ENCODE data around the gene STARD13.

STARD13 gene

DNA sequence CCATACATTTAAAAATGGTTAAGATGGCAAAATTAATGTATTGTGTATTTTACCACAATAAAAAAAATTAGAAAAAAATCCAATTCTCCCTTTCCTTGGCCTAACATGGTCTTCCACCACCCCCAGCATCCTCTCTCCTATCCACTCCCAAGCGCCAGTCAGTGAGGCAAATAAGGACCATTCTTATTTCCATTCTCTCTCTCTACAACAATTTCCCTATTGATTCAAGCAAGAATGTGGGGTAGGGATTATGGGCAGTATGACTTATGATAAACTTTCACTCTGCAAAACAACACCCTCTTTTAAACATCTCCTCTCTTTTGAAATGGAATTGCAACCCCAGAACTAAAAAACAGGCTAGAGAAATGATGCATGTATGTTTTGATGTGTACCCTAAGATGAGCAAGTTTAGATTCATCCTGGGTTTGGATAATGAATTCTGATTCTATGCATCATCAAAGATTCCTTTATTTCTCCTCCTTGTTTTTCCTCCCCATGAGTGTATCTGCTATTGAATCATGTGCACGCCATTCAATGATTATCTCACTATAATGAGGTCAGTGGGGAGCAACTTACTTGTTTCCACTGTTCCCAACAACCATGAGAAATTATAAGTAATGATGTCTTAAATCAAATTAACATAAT, 3.5 kb downstream of the STARD13 start:
- TF ChIP-seq, protein P1, sequence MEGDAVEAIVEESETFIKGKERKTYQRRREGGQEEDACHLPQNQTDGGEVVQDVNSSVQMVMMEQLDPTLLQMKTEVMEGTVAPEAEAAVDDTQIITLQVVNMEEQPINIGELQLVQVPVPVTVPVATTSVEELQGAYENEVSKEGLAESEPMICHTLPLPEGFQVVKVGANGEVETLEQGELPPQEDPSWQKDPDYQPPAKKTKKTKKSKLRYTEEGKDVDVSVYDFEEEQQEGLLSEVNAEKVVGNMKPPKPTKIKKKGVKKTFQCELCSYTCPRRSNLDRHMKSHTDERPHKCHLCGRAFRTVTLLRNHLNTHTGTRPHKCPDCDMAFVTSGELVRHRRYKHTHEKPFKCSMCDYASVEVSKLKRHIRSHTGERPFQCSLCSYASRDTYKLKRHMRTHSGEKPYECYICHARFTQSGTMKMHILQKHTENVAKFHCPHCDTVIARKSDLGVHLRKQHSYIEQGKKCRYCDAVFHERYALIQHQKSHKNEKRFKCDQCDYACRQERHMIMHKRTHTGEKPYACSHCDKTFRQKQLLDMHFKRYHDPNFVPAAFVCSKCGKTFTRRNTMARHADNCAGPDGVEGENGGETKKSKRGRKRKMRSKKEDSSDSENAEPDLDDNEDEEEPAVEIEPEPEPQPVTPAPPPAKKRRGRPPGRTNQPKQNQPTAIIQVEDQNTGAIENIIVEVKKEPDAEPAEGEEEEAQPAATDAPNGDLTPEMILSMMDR (IDR thresholded peaks at IDR 0.05; ENCODE audit: insufficient read depth, low read length, missing control alignments): no peak
- DNase-seq (ENCODE audit: low read depth, low spot score): no peak
- ChIA-PET CTCF (interaction anchor here (0.7 to 1.1 kb wide), 2 partner anchors 9 to 13 kb away, joined by 3 read pairs; no protein-coding TSS in a partner anchor), POLR2A (no interaction called here)
- peak overlapping the region; percentile 28 for H3K4me3 ChIP-seq (ENCODE audit: low read depth, low read length)

- ChIA-PET POLR2A (no interaction called here), CTCF (interaction anchor here (0.9 kb wide), 1 partner anchor 15 kb away, joined by 3 read pairs; no protein-coding TSS in a partner anchor)
- no peak overlapping the region for H3K4me3 ChIP-seq (ENCODE audit: low read depth, low read length)
- TF ChIP-seq, protein P1 (IDR thresholded peaks at IDR 0.05; ENCODE audit: insufficient read depth, low read length, missing control alignments): no peak
- DNase-seq (ENCODE audit: low read depth, low spot score): no peak
These were observed 4.6 kb downstream of the STARD13 start for GRCh38 chr13:33280923-33281322.

DNA sequence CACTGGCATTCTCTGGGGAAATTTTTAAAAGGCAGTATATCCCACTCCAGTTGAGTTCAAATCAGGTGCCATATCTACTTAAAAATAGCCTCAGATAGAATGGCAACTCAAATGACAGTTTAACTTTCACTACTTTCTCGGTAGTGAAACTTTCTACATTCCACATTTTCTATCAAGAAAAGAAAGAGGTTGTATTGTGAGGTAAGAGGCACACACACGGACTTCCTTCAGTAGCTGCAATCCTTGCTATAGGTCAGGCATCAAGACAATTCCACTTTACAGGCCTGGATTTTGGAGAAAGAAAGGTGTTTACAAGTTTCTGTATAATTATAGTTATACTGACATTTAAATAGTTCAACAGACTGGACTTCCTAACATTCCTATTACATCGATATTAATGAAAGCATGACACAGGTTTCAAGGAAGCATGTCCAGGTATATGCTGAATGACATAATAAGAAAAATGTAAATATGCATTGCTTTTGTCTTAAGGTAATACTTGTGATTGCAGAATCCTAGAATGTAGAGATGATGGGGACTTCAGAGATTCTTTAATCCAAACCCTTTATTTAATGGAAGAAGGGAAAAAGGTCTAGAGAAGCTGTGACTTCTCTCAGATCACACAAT, 5.2 kb downstream of the STARD13 start:
- TF ChIP-seq, protein P1 (IDR thresholded peaks at IDR 0.05; ENCODE audit: insufficient read depth, low read length, missing control alignments): no peak
- POLR2A ChIA-PET: no interaction called here
- H3K4me3 ChIP-seq (ENCODE audit: low read depth, low read length): no peak overlapping the region
- DNase-seq (ENCODE audit: low read depth, low spot score): no peak
- CTCF ChIA-PET: interaction anchor here (0.9 kb wide), 1 partner anchor 14 kb away, joined by 3 read pairs; no protein-coding TSS in a partner anchor

- H3K4me3 ChIP-seq (ENCODE audit: low read depth, low read length): no peak overlapping the region
- no peak for DNase-seq (ENCODE audit: low read depth, low spot score)
- CTCF ChIA-PET: no interaction called here
- POLR2A ChIA-PET: no interaction called here
- TF ChIP-seq, protein P1 (IDR thresholded peaks at IDR 0.05; ENCODE audit: insufficient read depth, low read length, missing control alignments): no peak
These were observed 5.9 kb downstream of the STARD13 start for GRCh38 chr13:33279414-33280278.

- DNase-seq (ENCODE audit: low read depth, low spot score): no peak
- TF ChIP-seq, protein P1 (IDR thresholded peaks at IDR 0.05; ENCODE audit: insufficient read depth, low read length, missing control alignments): no peak
- no peak overlapping the region for H3K4me3 ChIP-seq (ENCODE audit: low read depth, low read length)
- ChIA-PET POLR2A (no interaction called here), CTCF (interaction anchor here (1.0 kb wide), 1 partner anchor 19 kb away, joined by 4 read pairs; no protein-coding TSS in a partner anchor)
These were observed 6.6 kb downstream of the STARD13 start for GRCh38 chr13:33278913-33279312.

DNA sequence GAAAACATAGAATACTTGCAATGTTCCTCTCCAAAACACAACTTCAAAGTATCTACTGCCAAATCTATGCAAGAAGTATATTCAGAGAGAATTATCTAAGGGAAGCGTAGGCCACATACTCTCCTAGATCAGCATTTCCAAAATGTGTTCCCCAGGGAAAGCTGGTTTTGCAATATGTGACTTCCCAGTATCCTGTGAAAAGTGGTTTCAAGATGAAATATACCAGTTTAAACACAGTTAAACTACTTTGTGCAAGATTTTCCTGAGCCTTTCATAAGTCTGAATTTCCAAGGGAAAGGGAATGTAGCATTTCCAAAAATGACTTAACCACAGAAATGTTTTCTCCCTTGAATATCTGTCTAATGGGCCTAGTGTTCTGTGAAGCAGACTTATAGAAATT, 7.6 kb downstream of the STARD13 start:
- CTCF ChIA-PET: interaction anchor here (0.6 to 1.0 kb wide), 2 partner anchors 18 to 52 kb away, joined by 3 to 4 read pairs; no protein-coding TSS in a partner anchor
- TF ChIP-seq, protein P1 (IDR thresholded peaks at IDR 0.05; ENCODE audit: insufficient read depth, low read length, missing control alignments): no peak
- peak; percentile 50 for DNase-seq (ENCODE audit: low read depth, low spot score)
- H3K4me3 ChIP-seq (ENCODE audit: low read depth, low read length): no peak overlapping the region
- POLR2A ChIA-PET: no interaction called here

Data from AG04449 (cell line).